K562 (cell line): ENCODE data around the gene ABCF3. TPM values are rescaled to one million over a fixed set of nuclear protein-coding genes. Genes with fewer than 3 reads are reported as not detected.
A peak's percentile ranks its signal among the peaks of the same experiment; 100 is the strongest.

Experiments used
- BACH1 ChIP-seq: fragments of 200-800 bp; sonication (Bioruptor generic); IDR thresholded peaks from 2 replicates; pipeline ENCODE4 v1.6.1; 2016; ENCODE audit warnings: missing genetic modification characterization, missing compliant biosample characterization
- BMI1 ChIP-seq: fragments of 150-350 bp; IDR thresholded peaks from 2 replicates; pipeline ENCODE4 v1.6.1; 2014; ENCODE audit warnings: low read length
- EWSR1 ChIP-seq: fragments of 450-650 bp; IDR thresholded peaks from 2 replicates; pipeline ENCODE4 v1.6.1; 2018; ENCODE audit warnings: borderline replicate concordance, mild to moderate bottlenecking, low read depth, moderate library complexity; ENCODE audit not compliant: partially characterized antibody
- FOS ChIP-seq: IDR thresholded peaks from 3 replicates; pipeline ENCODE4 v1.6.1; 2011; ENCODE audit not compliant: insufficient read length; ENCODE audit errors: extremely low read depth
- GATAD2A ChIP-seq: fragments of 450-650 bp; IDR thresholded peaks from 2 replicates; pipeline ENCODE4 v1.6.1; 2017
- GATAD2B ChIP-seq: fragments of 450-650 bp; IDR thresholded peaks from 2 replicates; pipeline ENCODE4 v1.6.1; 2017; ENCODE audit warnings: mild to moderate bottlenecking, borderline replicate concordance
- POLR2G ChIP-seq: fragments of 200-400 bp; formaldehyde crosslinking; IDR thresholded peaks from 2 replicates; pipeline ENCODE4 v1.6.1; 2017; ENCODE audit warnings: low read depth, mild to moderate bottlenecking, antibody characterized with exemption, low read length, moderate library complexity
- STAG1 ChIP-seq: sonication (generic); formaldehyde crosslinking; IDR thresholded peaks from 2 replicates; pipeline ENCODE4 v1.5.0; 2020; ENCODE audit warnings: missing genetic modification reagents, borderline replicate concordance
- TBP ChIP-seq: optimal IDR thresholded peaks from 2 replicates; pipeline ENCODE3; 2011; ENCODE audit warnings: low read depth, low read length, improper control_type of control experiment
- TEAD1 ChIP-seq, 2 experiments: fragments of 450-650 bp in 1 of 2; sonication (generic) in 1 of 2; formaldehyde crosslinking; IDR thresholded peaks; 2 replicates each; pipeline versions ENCODE4 v1.4.0 to v1.8.0; 2020 to 2022; ENCODE audit warnings: mild to moderate bottlenecking in 2 of 2, missing genetic modification reagents in 1 of 2
- TRIM24 ChIP-seq, 2 experiments: fragments of 450-650 bp; IDR thresholded peaks; 2 replicates each; pipeline ENCODE4 v1.6.1; 2016
- ZFP36 ChIP-seq: fragments of 150-350 bp; IDR thresholded peaks from 2 replicates; pipeline ENCODE4 v1.6.1; 2018; ENCODE audit warnings: low read length, low read depth; ENCODE audit not compliant: partially characterized antibody
- ZNF584 ChIP-seq: fragments of 200-800 bp; sonication (Bioruptor generic); IDR thresholded peaks from 2 replicates; pipeline ENCODE4 v1.6.1; 2016; ENCODE audit warnings: low read depth, mild to moderate bottlenecking, missing genetic modification characterization, missing compliant biosample characterization
- polyA plus RNA-seq, 8 experiments: library from polyadenylated mRNA; depleted of rRNA in 4 of 8; stranded (reverse) in 5 of 8; unstranded in 3 of 8; fragments of >200 nt; fragmentation: Nextera tagmentation in 2 of 8; fragmentation: Illumina TruSeq in 1 of 8; extraction: Ambion mirVana in 2 of 8; extraction: Trizol in 1 of 8; gene quantifications; 2 replicates each; pipeline versions ENCODE4 v1.2.1 to v1.2.3, GENCODE V29; 2011 to 2014; ENCODE audit warnings: inconsistent platforms in 1 of 8, missing spikeins in 1 of 8
- total RNA-seq, 7 experiments: library from RNA; depleted of rRNA in 6 of 7; stranded (reverse); fragments of >200 nt in 6 of 7; fragmentation: Illumina TruSeq in 2 of 7; extraction: Trizol in 2 of 7; gene quantifications; 2 replicates each; pipeline versions ENCODE4 v1.2.1 to v1.2.3, GENCODE V29; 2011 to 2021; ENCODE audit warnings: low replicate concordance in 1 of 7
- TF ChIP-seq, protein P1 (sequence below): fragments of 450-650 bp; conservative IDR thresholded peaks from 2 replicates; pipeline ENCODE4 v1.6.1; 2016; ENCODE audit warnings: missing genetic modification characterization, low read depth, mild to moderate bottlenecking, missing compliant biosample characterization, moderate library complexity
- TF ChIP-seq, protein P2 (sequence below): fragments of 250-450 bp; sonication (Bioruptor Pico); IDR thresholded peaks from 2 replicates; pipeline ENCODE4 v1.8.0; 2022; ENCODE audit warnings: inconsistent platforms, mild to moderate bottlenecking, moderate library complexity, borderline replicate concordance
- TF ChIP-seq, protein P3 (sequence below): IDR thresholded peaks from 2 replicates; pipeline ENCODE4 v1.6.1; 2011; ENCODE audit warnings: borderline replicate concordance, low read depth, mild to moderate bottlenecking, moderate library complexity, low read length; ENCODE audit not compliant: insufficient read depth, poor library complexity, severe bottlenecking
- TF ChIP-seq, protein P4 (sequence below): fragments of 250-450 bp; sonication (Bioruptor Pico); IDR thresholded peaks from 2 replicates; pipeline ENCODE4 v1.4.0; 2020

The ABCF3 gene
- total and polyA plus RNA-seq, 9 of the 15 experiments (the other 6 are each of a cell fraction or from before 2014, with no cell fraction given) = 6.7 to 77.9 (median 45.1) TPM

DNA sequence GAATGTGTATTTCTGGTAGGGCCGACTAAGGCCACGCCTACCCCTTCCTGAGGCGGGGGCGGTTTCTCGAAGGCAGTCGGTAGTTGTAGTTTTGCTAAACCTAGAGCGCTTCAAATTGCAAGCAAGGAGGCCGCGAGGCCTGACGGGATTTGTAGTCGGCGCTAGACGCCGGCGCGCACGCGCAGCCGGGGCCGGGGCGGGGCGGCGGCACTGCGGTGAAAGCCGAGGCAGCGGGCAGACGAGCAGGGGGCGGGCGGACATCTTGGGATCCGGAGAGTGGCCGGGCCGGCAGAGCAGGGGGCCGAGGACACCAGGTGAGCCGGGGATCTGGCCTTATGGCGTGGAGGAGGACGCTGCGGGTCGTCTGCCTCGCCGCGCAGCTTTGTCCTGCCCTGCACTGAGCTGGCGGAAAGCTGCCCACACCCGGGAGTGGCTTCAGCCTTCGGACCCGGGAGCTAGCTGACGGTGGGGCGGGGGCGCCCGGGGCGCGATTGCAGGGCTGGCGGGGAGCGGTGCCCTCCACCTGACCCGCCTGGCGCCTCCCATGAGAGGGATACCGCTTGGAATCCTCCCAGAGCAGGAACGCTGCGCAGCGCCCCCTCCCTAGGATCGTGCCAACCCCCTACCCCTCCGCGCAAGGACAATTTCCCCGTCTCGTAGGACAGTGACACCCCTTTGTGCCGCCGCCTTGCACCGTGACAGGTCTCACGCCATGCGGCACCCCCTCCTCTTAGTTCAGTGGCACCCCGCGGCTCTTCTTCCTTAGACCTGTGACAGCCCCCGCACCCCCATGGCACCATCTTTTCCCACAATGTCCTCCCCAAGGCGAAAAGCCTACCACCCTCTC, 11.1 kb upstream of the ABCF3 start, which contains the start of gene AP2M1 (continued):
- TF ChIP-seq FOS = no peak
- TF ChIP-seq, protein P1, sequence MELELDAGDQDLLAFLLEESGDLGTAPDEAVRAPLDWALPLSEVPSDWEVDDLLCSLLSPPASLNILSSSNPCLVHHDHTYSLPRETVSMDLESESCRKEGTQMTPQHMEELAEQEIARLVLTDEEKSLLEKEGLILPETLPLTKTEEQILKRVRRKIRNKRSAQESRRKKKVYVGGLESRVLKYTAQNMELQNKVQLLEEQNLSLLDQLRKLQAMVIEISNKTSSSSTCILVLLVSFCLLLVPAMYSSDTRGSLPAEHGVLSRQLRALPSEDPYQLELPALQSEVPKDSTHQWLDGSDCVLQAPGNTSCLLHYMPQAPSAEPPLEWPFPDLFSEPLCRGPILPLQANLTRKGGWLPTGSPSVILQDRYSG (tag) = no peak
- TF ChIP-seq BMI1 = no peak
- TF ChIP-seq, protein P2, sequence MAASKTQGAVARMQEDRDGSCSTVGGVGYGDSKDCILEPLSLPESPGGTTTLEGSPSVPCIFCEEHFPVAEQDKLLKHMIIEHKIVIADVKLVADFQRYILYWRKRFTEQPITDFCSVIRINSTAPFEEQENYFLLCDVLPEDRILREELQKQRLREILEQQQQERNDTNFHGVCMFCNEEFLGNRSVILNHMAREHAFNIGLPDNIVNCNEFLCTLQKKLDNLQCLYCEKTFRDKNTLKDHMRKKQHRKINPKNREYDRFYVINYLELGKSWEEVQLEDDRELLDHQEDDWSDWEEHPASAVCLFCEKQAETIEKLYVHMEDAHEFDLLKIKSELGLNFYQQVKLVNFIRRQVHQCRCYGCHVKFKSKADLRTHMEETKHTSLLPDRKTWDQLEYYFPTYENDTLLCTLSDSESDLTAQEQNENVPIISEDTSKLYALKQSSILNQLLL (CRISPR knock-in tag) = no peak
- TF ChIP-seq ZNF584 (CRISPR knock-in tag) = no peak
- no peak for TF ChIP-seq GATAD2A
- no peak; the same call in 1 of the 2 replicates for TF ChIP-seq BACH1 (tag)
- TF ChIP-seq TBP = peak; percentile 18
- TF ChIP-seq POLR2G = peak; percentile 94
- no peak for TF ChIP-seq STAG1 (CRISPR knock-in tag)
- TF ChIP-seq, protein P3, sequence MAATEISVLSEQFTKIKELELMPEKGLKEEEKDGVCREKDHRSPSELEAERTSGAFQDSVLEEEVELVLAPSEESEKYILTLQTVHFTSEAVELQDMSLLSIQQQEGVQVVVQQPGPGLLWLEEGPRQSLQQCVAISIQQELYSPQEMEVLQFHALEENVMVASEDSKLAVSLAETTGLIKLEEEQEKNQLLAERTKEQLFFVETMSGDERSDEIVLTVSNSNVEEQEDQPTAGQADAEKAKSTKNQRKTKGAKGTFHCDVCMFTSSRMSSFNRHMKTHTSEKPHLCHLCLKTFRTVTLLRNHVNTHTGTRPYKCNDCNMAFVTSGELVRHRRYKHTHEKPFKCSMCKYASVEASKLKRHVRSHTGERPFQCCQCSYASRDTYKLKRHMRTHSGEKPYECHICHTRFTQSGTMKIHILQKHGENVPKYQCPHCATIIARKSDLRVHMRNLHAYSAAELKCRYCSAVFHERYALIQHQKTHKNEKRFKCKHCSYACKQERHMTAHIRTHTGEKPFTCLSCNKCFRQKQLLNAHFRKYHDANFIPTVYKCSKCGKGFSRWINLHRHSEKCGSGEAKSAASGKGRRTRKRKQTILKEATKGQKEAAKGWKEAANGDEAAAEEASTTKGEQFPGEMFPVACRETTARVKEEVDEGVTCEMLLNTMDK = no peak
- TF ChIP-seq, protein P4, sequence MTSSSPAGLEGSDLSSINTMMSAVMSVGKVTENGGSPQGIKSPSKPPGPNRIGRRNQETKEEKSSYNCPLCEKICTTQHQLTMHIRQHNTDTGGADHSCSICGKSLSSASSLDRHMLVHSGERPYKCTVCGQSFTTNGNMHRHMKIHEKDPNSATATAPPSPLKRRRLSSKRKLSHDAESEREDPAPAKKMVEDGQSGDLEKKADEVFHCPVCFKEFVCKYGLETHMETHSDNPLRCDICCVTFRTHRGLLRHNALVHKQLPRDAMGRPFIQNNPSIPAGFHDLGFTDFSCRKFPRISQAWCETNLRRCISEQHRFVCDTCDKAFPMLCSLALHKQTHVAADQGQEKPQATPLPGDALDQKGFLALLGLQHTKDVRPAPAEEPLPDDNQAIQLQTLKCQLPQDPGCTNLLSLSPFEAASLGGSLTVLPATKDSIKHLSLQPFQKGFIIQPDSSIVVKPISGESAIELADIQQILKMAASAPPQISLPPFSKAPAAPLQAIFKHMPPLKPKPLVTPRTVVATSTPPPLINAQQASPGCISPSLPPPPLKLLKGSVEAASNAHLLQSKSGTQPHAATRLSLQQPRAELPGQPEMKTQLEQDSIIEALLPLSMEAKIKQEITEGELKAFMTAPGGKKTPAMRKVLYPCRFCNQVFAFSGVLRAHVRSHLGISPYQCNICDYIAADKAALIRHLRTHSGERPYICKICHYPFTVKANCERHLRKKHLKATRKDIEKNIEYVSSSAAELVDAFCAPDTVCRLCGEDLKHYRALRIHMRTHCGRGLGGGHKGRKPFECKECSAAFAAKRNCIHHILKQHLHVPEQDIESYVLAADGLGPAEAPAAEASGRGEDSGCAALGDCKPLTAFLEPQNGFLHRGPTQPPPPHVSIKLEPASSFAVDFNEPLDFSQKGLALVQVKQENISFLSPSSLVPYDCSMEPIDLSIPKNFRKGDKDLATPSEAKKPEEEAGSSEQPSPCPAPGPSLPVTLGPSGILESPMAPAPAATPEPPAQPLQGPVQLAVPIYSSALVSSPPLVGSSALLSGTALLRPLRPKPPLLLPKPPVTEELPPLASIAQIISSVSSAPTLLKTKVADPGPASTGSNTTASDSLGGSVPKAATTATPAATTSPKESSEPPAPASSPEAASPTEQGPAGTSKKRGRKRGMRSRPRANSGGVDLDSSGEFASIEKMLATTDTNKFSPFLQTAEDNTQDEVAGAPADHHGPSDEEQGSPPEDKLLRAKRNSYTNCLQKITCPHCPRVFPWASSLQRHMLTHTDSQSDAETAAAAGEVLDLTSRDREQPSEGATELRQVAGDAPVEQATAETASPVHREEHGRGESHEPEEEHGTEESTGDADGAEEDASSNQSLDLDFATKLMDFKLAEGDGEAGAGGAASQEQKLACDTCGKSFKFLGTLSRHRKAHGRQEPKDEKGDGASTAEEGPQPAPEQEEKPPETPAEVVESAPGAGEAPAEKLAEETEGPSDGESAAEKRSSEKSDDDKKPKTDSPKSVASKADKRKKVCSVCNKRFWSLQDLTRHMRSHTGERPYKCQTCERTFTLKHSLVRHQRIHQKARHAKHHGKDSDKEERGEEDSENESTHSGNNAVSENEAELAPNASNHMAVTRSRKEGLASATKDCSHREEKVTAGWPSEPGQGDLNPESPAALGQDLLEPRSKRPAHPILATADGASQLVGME (CRISPR knock-in tag) = no peak
- no peak for TF ChIP-seq EWSR1
- TF ChIP-seq TRIM24 (IDR thresholded peaks at IDR 0.05) = no peak
- peak; percentile 44 to 98; a peak in 3 of 4 replicates for TF ChIP-seq TEAD1 (CRISPR knock-in tag; IDR thresholded peaks at IDR 0.05)
- TF ChIP-seq GATAD2B = no peak
- no peak for TF ChIP-seq ZFP36
